DMS114 treated with DMSO at 0.1 percent for 48 hours (cell line): ENCODE data around the gene ZBTB1.
"Not testable (repeated sequence)": the region's sequence is repeated elsewhere in the genome, so short reads cannot be mapped to it uniquely, and the experiment has no call there.

Experiments used
- DNase-seq: peaks from one replicate; lab custom pipeline; 2025; ENCODE audit not compliant: unreplicated experiment; lab: John Stamatoyannopoulos, UW

The ZBTB1 gene

DNA sequence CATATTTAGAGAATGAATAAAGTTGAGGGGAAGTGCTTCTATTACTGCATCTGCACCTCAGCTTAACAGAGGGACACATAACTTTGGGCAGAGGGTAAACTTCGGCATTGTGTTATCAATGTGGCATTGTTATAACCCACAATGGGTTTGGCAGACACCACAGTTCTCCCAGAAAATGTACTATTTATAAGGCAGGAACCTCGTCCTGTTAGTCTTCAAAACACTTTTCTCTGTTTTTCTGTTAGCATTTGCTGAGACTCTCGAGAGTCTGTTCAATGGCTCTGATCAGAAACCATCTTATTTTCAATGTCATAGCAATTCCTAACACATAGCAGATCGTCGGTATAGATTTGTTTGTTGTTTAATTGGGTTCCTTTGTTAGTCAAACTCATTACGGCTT, 59.1 kb downstream of the ZBTB1 start:
- no peak for DNase-seq

DNA sequence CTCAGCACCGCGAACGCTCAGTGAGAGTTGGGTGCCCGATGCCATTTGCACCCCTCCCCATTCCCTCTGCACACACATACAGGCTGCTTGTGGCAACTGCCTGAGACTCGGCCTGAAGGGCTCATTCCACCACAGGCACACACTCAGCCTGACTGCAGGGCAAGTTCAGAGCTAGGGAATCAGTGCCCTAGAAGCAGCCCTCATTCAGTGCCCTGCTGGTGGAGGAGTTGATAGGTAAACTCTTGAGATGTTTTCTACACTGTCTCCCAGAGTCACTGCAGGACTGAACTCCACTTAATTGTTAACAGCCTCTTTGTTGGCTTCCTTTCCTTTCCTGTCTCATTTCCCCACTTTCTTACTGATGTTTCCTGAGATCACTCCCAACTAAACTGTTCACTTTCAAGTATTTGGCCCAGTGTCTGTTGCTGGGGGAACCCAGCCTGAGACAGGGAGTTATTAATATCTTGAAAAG, 62.1 kb downstream of the ZBTB1 start:
- DNase-seq: no peak

DNA sequence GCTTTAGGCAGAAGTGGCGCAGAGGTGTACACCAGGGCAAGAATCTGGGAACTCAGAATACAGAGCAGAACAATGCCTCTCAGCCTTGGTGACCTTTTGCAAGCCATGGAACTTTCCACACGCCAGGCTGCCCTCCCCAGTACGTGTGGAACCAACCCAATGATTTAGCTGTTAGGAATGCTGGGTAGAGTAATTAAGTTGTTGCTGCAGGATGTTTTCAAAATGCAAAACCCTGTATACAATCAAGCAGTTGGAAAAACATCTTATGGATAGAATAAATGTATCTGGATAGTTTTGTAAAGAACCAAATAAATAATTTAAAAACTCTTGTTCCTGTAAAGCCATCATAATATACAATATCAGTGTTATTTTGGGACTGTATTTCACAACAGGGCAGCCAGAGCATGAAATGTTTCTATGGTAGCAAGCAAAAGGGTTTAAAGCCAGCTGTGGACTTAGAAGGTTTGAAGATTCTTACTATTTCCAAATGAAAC, 64.6 kb downstream of the ZBTB1 start:
- no peak for DNase-seq

DNA sequence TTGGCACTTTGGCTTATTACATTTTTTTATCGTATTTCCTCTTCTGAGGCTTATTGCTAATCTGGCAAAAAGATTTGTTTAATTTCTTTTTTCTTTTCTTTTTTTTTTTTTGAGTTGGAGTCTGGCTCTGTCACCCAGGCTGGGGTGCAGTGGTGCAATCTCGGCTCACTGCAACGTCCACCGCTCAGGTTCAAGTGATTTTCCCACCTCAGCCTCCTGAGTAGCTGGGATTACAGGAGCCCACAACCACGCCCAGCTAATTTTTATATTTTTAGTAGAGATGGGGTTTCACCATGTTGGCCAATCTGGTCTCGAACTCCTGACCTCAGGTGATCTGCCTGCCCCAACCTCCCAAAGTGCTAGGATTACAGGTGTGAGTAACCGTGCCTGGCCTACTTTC, 65.1 kb downstream of the ZBTB1 start:
- DNase-seq: not testable (repeated sequence)

DNA sequence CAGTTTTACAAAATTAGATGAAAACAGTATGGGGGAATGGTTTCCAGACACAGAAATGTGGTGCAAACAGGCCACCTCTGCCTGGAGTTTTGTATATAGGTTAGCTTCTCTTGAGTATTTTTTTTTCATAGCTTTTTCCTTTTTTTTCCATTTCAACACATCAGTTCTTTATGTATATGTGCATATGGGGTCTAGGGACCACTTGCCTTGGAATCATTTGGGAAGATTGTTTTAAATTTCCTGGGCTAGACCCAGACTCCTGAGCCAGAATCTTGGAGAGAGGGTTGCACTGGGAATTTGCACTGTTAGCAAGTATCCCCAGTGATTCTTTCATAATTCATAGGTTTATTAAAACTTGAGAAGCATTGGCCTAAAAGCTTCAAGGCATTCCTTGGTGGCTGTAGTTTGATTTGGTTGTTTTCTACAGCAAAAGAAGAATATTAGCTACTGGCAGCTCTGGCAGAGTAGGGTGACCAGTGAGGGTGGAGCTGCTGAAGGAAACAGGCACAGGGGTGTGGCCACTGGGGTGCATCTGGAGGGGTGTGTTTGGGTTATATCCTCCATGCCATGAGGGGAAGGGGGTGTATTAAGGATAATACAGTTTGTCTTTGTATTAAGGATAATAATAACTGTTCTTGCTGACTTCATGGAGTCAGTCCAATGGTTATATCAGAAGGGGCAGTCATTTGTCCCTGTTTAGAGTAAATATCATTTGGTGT, 68.0 kb downstream of the ZBTB1 start:
- no peak for DNase-seq

DNA sequence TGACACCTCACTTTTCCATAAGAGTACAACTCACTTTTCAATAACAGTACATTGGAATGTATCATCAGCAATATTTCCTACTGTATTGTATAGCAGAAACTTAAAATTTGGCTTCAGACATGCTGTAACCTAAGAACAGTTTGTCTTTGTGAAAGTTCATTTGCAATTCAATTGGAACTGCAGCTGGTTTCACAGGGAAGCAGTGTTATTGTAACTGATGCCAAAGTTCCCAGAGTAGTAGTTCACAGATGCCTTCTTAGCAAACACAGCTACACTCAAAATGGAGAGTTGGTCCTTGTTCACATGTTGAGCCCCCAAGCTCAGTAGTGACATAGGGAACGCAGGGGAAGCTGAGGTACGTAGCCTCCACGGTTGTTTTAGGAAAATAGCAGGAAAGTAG, 68.5 kb downstream of the ZBTB1 start:
- DNase-seq: no peak
